LNCAP (cell line): ENCODE measurements around the gene DLGAP4.

Experiments
- CTCF ChIP-seq: fragments of 450-650 bp; IDR thresholded peaks from 2 replicates; pipeline ENCODE4 v1.5.1; 2017; ENCODE audit warnings: mild to moderate bottlenecking

The DLGAP4 gene

GRCh38 chr20:36277546-36277945 is 28.6 kb upstream of the DLGAP4 start:
- TF ChIP-seq CTCF = no peak

- no peak for TF ChIP-seq CTCF
These were observed 26.8 kb upstream of the DLGAP4 start for GRCh38 chr20:36279362-36279761.

GRCh38 chr20:36279776-36280175 is 26.4 kb upstream of the DLGAP4 start:
- no peak for TF ChIP-seq CTCF

GRCh38 chr20:36281785-36282380 is 24.3 kb upstream of the DLGAP4 start:
- no peak for TF ChIP-seq CTCF

- TF ChIP-seq CTCF = no peak
These were observed 21.4 kb upstream of the DLGAP4 start for GRCh38 chr20:36284751-36285150.

- TF ChIP-seq CTCF = no peak
These were observed 20.2 kb upstream of the DLGAP4 start for GRCh38 chr20:36285746-36286447.

GRCh38 chr20:36297656-36298055 is 8.5 kb upstream of the DLGAP4 start:
- no peak for TF ChIP-seq CTCF
